Measurements from ENCODE around the gene TAF11.

Gene TAF11

GRCh38 chr6:34877869-34878485 lies 9.9 kb downstream of the TAF11 start:
- no peak for TF ChIP-seq CTCF (IDR thresholded peaks at IDR 0.05; ENCODE audit: insufficient read depth, low read depth, low read length, missing control alignments)
- no peak overlapping the region for H3K4me3 ChIP-seq (ENCODE audit: low read depth, low read length)
- no peak for DNase-seq (ENCODE audit: low read depth)

- no peak for DNase-seq (ENCODE audit: low read depth)
- TF ChIP-seq CTCF (IDR thresholded peaks at IDR 0.05; ENCODE audit: insufficient read depth, low read depth, low read length, missing control alignments) = no peak
Observed at GRCh38 chr6:34877259-34877658, 10.6 kb downstream of the TAF11 start.

GRCh38 chr6:34876472-34876871 lies 11.4 kb downstream of the TAF11 start:
- DNase-seq (ENCODE audit: low read depth) = no peak

More at GRCh38 chr6:34877259-34877658, 10.6 kb downstream of the TAF11 start:
- H3K4me3 ChIP-seq (ENCODE audit: low read depth, low read length) = no peak overlapping the region

GRCh38 chr6:34875292-34876213 lies 12.3 kb downstream of the TAF11 start:
- H3K4me3 ChIP-seq (ENCODE audit: low read depth, low read length) = no peak overlapping the region
- no peak for DNase-seq (ENCODE audit: low read depth)
- no peak for TF ChIP-seq CTCF (IDR thresholded peaks at IDR 0.05; ENCODE audit: insufficient read depth, low read depth, low read length, missing control alignments)

More at GRCh38 chr6:34876472-34876871, 11.4 kb downstream of the TAF11 start:
- no peak for TF ChIP-seq CTCF (IDR thresholded peaks at IDR 0.05; ENCODE audit: insufficient read depth, low read depth, low read length, missing control alignments)
- no peak overlapping the region for H3K4me3 ChIP-seq (ENCODE audit: low read depth, low read length)

- TF ChIP-seq CTCF (IDR thresholded peaks at IDR 0.05; ENCODE audit: insufficient read depth, low read depth, low read length, missing control alignments) = no peak
- H3K4me3 ChIP-seq (ENCODE audit: low read depth, low read length) = no peak overlapping the region
- no peak for DNase-seq (ENCODE audit: low read depth)
Observed at GRCh38 chr6:34872332-34872731, 15.5 kb downstream of the TAF11 start.

- no peak for TF ChIP-seq CTCF (IDR thresholded peaks at IDR 0.05; ENCODE audit: insufficient read depth, low read depth, low read length, missing control alignments)
- DNase-seq (ENCODE audit: low read depth) = no peak
- no peak overlapping the region for H3K4me3 ChIP-seq (ENCODE audit: low read depth, low read length)
Observed at GRCh38 chr6:34871853-34872252, 16.0 kb downstream of the TAF11 start.
